MCF 10A (cell line): ENCODE results near the gene FAM227B. TPM values are rescaled to one million over a fixed set of nuclear protein-coding genes. Genes with fewer than 3 reads are reported as not detected.
"Not testable (repeated sequence)": the region's sequence is repeated elsewhere in the genome, so short reads cannot be mapped to it uniquely, and the experiment has no call there.

ENCODE experiments used
- BruUV-seq: library from RNA; stranded (reverse); fragments of 400-500 nt; replicated peaks from 2 replicates; lab custom pipeline; 2021; lab: Mats Ljungman, UMichigan
- CTCF ChIA-PET: fragments of 300-600 bp; sonication (Branson Sonifier 250); formaldehyde crosslinking; extraction: SDS; loops from one replicate; lab custom pipeline; 2021; ENCODE audit warnings: antibody characterized with exemption, inconsistent platforms; lab: Yijun Ruan, JAX
- POLR2A ChIA-PET: fragments of 300-600, 350-650 bp; sonication (Branson Sonifier 250); formaldehyde crosslinking; extraction: SDS; loops from one replicate; lab custom pipeline; 2020; ENCODE audit warnings: antibody characterized with exemption, inconsistent platforms; lab: Yijun Ruan, JAX
- DNase-seq: peaks from one replicate; pipeline ENCODE4 v3.0.0-alpha.2; 2018; ENCODE audit not compliant: unreplicated experiment
- H3K27ac Mint-ChIP-seq: one replicate; pipeline ENCODE4 v1.8.0; 2022; ENCODE audit warnings: mild to moderate bottlenecking, low read depth, mixed read lengths; ENCODE audit not compliant: unreplicated experiment
- H3K27me3 Mint-ChIP-seq: one replicate; pipeline ENCODE4 v1.8.0; 2022; ENCODE audit warnings: mixed read lengths; ENCODE audit not compliant: insufficient read depth, unreplicated experiment
- H3K36me3 Mint-ChIP-seq: one replicate; pipeline ENCODE4 v1.8.0; 2022; ENCODE audit warnings: mild to moderate bottlenecking, moderate library complexity, mixed read lengths; ENCODE audit not compliant: insufficient read depth, unreplicated experiment
- H3K4me1 Mint-ChIP-seq: one replicate; pipeline ENCODE4 v1.8.0; 2022; ENCODE audit warnings: mixed read lengths; ENCODE audit not compliant: insufficient read depth, unreplicated experiment
- H3K4me3 Mint-ChIP-seq: one replicate; pipeline ENCODE4 v1.8.0; 2022; ENCODE audit warnings: mild to moderate bottlenecking, moderate library complexity, mixed read lengths; ENCODE audit not compliant: unreplicated experiment
- H3K9me3 Mint-ChIP-seq: one replicate; pipeline ENCODE4 v1.8.0; 2022; ENCODE audit warnings: mixed read lengths; ENCODE audit not compliant: unreplicated experiment
- intact Hi-C: fragments of 100-400 bp; cut with micrococcal nuclease; formaldehyde crosslinking; loops from 2 replicates; pipeline ENCODE4 v1.14.1; 2022
- total RNA-seq: library from RNA; stranded (reverse); gene quantifications from 2 replicates; pipeline ENCODE4 v1.2.3, GENCODE V29; 2022
- TF ChIP-seq, protein P1 (sequence below): fragments of 200-600 bp; IDR thresholded peaks from one replicate; pipeline ENCODE4 v1.8.0; 2022; ENCODE audit warnings: antibody characterized with exemption, mild to moderate bottlenecking; ENCODE audit not compliant: unreplicated experiment

FAM227B gene
- total RNA-seq, 1 experiment from 2014 or later, result 5.8 TPM

DNA sequence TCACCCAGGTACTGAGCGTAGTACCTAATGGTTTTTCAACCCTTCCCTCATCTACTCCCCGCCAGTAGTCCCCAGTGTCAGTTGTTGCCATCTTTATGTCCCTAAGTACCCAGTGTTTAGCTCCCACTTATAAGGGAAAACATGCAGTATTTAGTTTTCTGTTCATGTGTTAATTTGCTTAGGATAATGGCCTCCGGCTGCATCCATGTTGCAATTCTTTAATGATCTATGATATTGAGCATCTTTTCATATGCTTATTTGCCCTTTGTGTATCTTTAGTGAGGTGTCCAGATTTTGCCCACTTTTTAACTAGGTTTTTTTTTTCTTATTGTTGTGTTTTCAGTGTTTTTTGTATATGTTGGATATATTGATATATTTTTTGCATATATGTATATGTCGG is 142.6 kb downstream of the FAM227B start:
- H3K27me3 Mint-ChIP-seq, H3K4me1 Mint-ChIP-seq, DNase-seq, intact Hi-C loops, BruUV-seq, H3K27ac Mint-ChIP-seq, H3K36me3 Mint-ChIP-seq, H3K4me3 Mint-ChIP-seq, CTCF ChIA-PET, H3K9me3 Mint-ChIP-seq, POLR2A ChIA-PET: not testable (repeated sequence)

DNA sequence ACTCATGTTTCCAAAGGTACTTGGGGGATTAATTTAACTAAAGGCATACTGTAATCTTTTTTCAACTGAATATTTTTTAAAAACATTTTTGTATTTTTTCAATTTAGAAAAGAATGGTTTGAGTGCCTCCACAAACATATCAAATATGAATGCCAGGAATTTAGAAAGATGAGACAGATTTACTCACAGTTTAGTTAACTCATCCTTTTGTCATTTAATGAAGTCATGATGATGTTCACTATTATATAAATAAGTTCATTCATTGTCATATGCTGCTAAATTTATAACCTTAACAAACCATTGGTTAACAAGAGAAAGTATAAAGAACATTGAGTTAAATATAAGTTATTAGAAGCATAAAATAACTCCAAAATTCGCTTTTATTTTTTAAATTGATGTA is 147.6 kb downstream of the FAM227B start:
- ChIA-PET POLR2A (no interaction called here), CTCF (no interaction called here)
- H3K36me3 Mint-ChIP-seq, result no peaks in the 10 kb centered on the region
- H3K27me3 Mint-ChIP-seq, result no peaks in the 10 kb centered on the region
- H3K4me1 Mint-ChIP-seq, result peaks cover 4% of the 10 kb centered on the region
- intact Hi-C loops, result no loop called here
- TF ChIP-seq, protein P1, sequence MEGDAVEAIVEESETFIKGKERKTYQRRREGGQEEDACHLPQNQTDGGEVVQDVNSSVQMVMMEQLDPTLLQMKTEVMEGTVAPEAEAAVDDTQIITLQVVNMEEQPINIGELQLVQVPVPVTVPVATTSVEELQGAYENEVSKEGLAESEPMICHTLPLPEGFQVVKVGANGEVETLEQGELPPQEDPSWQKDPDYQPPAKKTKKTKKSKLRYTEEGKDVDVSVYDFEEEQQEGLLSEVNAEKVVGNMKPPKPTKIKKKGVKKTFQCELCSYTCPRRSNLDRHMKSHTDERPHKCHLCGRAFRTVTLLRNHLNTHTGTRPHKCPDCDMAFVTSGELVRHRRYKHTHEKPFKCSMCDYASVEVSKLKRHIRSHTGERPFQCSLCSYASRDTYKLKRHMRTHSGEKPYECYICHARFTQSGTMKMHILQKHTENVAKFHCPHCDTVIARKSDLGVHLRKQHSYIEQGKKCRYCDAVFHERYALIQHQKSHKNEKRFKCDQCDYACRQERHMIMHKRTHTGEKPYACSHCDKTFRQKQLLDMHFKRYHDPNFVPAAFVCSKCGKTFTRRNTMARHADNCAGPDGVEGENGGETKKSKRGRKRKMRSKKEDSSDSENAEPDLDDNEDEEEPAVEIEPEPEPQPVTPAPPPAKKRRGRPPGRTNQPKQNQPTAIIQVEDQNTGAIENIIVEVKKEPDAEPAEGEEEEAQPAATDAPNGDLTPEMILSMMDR, result no peak
- H3K9me3 Mint-ChIP-seq, result no peaks in the 10 kb centered on the region
- H3K4me3 Mint-ChIP-seq, result no peak overlapping the region
- no peak for DNase-seq
- BruUV-seq, result no TSS peak
- no peak overlapping the region for H3K27ac Mint-ChIP-seq

DNA sequence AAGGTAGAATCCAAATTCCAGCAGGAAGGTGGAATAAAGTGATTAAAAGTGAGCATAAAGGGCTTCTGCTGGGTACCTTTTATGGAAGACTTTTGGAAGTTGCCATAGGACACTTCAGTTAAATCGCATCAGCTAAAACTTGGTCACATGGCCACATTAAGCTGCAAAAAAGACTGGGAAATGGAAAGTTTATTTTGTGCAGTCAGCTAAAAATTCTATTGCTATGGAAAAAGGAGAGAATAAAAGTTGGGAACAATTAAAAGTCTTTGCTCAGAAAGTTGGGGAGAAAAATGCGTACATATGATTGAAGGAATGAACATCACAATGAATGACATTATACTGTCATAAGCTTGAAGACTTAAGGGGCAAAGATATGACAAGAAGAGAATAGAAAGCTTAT is 148.3 kb downstream of the FAM227B start:
- H3K4me1 Mint-ChIP-seq, result peaks cover 5% of the 10 kb centered on the region
- no TSS peak for BruUV-seq
- no peaks in the 10 kb centered on the region for H3K9me3 Mint-ChIP-seq
- POLR2A ChIA-PET, result interaction anchor here (0.7 kb wide), 1 partner anchor 548 kb away, joined by 4 read pairs; no protein-coding TSS in a partner anchor
- CTCF ChIA-PET, result interaction anchor here (1.0 to 1.2 kb wide), 2 partner anchors 237 to 579 kb away, joined by 3 read pairs; no protein-coding TSS in a partner anchor
- no peak overlapping the region for H3K4me3 Mint-ChIP-seq
- intact Hi-C loops, result no loop called here
- H3K27ac Mint-ChIP-seq, result no peak overlapping the region
- no peak for DNase-seq
- TF ChIP-seq, protein P1, result no peak
- H3K27me3 Mint-ChIP-seq, result no peaks in the 10 kb centered on the region
- H3K36me3 Mint-ChIP-seq, result no peaks in the 10 kb centered on the region

DNA sequence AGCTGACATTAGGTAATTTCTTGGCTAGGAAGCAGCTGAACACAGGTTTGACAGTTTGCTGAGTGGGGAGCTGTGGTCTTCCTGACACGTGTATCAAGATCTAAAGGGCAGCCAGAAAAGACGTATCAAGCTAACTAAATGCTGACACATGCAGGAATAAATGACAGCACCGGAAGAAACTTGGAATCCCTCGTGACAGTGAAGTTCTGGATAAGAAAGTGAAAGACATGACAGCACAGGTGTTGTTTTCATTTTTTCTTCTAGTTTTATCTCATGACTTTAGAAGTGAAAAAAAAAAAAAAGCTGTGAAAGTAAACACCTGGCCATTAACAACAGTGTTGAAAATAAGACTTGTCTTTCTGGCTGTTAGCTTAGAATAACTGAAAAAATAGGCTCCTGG is 148.9 kb downstream of the FAM227B start:
- no peaks in the 10 kb centered on the region for H3K9me3 Mint-ChIP-seq
- ChIA-PET CTCF (interaction anchor here (0.6 to 1.2 kb wide), 4 partner anchors 20 to 580 kb away, joined by 3 read pairs; no protein-coding TSS in a partner anchor), POLR2A (no interaction called here)
- no peak overlapping the region for H3K27ac Mint-ChIP-seq
- intact Hi-C loops, result no loop called here
- no peak for DNase-seq
- no TSS peak for BruUV-seq
- no peak overlapping the region for H3K4me3 Mint-ChIP-seq
- peaks cover 11% of the 10 kb centered on the region for H3K4me1 Mint-ChIP-seq
- TF ChIP-seq, protein P1, result no peak
- H3K36me3 Mint-ChIP-seq, result no peaks in the 10 kb centered on the region
- no peaks in the 10 kb centered on the region for H3K27me3 Mint-ChIP-seq
